ENCODE measurements around the gene ADIPOR1.
"Not testable (repeated sequence)": the region's sequence is repeated elsewhere in the genome, so short reads cannot be mapped to it uniquely, and the experiment has no call there.

Gene ADIPOR1

DNA sequence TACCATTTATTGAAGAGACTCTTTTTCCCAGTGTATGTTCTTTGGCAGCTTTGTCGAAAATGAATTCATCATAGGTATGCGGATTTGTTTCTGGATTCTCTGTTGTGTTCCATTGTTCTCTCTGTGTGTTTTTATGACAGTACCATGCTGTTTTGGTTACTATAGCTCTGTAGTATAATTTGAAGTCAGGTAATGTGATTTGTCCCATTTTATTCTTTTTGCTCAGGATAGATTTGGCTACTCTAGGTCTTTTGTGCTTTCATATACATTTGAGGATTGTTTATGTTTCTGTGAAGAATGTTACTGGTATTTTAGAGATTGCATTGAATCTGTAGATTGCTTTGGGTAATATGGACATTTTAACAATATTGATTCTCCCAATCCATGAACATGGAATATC is 25.6 kb downstream of the ADIPOR1 start:
- no peaks in the 10 kb centered on the region for H3K27me3 ChIP-seq (ENCODE audit: control insufficient read depth, insufficient read depth, low read length)
- no peak overlapping the region for H3K4me3 ChIP-seq (ENCODE audit: low read length)
- H3K9me3 ChIP-seq (ENCODE audit: control insufficient read depth, low read depth, low read length), result no peaks in the 10 kb centered on the region
- H3K4me1 ChIP-seq (ENCODE audit: control insufficient read depth, low read depth, low read length), result no peaks in the 10 kb centered on the region
- no peak overlapping the region for H3K9ac ChIP-seq (ENCODE audit: low read length)
- no peak overlapping the region for H3K27ac ChIP-seq (ENCODE audit: low read length)
- H3K36me3 ChIP-seq (ENCODE audit: control insufficient read depth, low read depth, low read length), result no peaks in the 10 kb centered on the region

DNA sequence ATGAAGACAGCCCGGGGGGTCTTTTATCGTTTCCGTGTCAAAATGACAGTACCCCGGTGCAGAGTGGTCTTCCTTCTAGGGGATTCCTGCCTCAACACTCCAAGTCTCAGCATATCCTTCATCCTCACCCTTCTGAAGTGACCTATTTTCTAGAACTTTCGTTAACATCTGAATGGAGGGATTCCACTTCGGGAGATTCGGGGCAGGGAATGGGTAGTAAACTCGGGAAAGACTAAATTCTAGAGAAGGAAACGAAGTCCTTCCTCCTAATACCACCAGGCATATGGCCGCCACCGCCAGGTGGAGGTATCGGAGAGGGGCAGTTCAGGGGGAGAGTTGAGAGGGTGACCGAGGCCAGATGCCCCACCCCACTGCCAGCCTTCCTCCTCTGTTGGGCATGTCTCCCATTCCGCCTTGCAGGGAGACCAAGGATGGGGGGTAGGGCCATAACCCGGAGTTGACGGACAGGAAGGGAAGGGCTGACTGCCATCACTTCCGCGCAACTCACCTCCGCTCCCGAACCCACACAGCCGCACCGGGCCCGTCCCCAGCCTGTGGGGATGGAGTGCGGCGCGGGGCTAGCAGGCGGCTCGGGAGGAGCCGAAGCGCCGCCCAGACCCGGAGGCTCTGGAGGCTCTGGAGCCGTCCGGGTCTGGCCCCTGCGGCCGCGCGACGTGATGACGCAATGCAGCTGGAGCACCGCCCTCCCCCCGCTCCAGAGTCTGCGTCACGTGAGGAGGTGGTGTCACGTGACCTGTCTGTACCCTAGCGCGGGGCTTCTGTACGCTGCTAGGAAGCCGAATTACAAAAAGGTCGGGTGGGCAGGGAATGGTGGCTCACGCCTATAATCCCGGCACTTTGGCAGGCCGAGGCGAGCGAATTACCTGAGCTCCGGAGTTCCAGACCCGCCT is 31.3 kb downstream of the ADIPOR1 start, which contains the start of gene KLHL12:
TSS of gene KLHL12 (minus strand) at position 654 of the 911 bp plus-strand sequence. CDS start 2,072 bp downstream, outside the sequence.
- peak within 1 kb of the TSS; percentile 68 for H3K9ac ChIP-seq (ENCODE audit: low read length)
- peaks cover 14% of the 10 kb centered on the region for H3K36me3 ChIP-seq (ENCODE audit: control insufficient read depth, low read depth, low read length)
- H3K9me3 ChIP-seq (ENCODE audit: control insufficient read depth, low read depth, low read length), result no peaks in the 10 kb centered on the region
- H3K27ac ChIP-seq (ENCODE audit: low read length), result peak within 1 kb of the TSS; percentile 46
- H3K4me3 ChIP-seq (ENCODE audit: low read length), result peak within 1 kb of the TSS; percentile 96
- no peaks in the 10 kb centered on the region for H3K27me3 ChIP-seq (ENCODE audit: control insufficient read depth, insufficient read depth, low read length)
- H3K4me1 ChIP-seq (ENCODE audit: control insufficient read depth, low read depth, low read length), result no peaks in the 10 kb centered on the region

DNA sequence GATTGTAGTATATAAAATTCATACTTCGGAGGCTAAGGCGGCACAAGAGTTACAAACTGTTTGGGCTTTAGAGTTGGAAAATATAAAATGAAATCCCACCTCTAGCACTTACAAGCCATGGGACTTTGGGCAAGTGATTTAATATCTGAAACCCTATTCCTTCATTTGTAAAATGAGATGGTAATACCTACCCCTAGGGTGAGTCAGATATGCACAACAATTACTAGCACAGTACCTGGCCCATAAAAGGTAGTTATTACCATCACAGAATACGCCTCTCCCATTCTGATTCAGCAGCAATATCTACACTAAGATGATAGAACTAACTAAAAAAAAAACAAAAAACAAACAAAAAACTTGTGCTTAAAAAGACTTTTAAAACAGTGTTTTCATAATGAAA is 34.6 kb downstream of the ADIPOR1 start:
- Histone ChIP-seq H3K27me3 (ENCODE audit: control insufficient read depth, insufficient read depth, low read length) (no peaks in the 10 kb centered on the region), H3K4me3 (ENCODE audit: low read length) (no peak overlapping the region), H3K4me1 (ENCODE audit: control insufficient read depth, low read depth, low read length) (no peaks in the 10 kb centered on the region)

DNA sequence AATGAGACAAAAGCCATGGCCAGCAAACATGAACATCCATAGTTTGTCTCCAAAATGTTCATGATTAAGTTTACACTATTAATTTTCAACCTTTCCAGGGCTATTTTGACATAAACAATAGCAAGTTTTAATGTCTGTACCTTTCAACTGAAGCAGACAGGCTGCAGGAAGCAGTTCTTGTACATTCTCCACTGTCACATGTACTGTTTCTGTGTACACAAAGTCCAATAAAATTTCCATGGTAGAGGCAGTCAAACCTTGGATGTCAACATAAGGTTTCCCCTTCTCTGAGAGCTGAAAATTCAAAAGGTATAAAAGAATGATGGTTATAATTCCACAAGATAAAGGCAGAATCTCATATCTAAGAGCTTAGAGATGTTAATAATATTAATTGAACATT is 38.5 kb downstream of the ADIPOR1 start:
- H3K9me3 ChIP-seq (ENCODE audit: control insufficient read depth, low read depth, low read length), result no peaks in the 10 kb centered on the region
- H3K9ac ChIP-seq (ENCODE audit: low read length), result no peak overlapping the region

More for the DNA sequence above, 34.6 kb downstream of the ADIPOR1 start:
- no peaks in the 10 kb centered on the region for H3K9me3 ChIP-seq (ENCODE audit: control insufficient read depth, low read depth, low read length)
- H3K9ac ChIP-seq (ENCODE audit: low read length), result no peak overlapping the region
- peaks cover 27% of the 10 kb centered on the region for H3K36me3 ChIP-seq (ENCODE audit: control insufficient read depth, low read depth, low read length)
- no peak overlapping the region for H3K27ac ChIP-seq (ENCODE audit: low read length)

DNA sequence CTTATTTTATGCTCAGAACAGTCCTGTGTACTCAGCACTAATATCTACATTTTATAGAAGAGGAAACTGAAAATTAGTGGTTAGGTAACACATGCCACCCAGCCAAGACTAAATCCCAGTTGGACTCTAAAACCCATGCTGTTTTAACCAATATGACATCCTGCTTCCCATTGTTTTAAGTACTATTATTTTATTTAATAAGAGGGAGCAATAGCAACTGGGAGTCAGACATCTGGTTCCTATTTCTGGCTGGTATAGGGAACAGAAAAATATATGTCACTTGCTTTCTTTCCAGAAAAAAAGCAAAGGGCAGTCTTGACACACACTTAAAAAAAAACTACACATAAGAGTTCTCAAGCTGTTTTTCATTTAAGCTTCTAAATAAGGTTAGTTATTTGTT is 43.0 kb downstream of the ADIPOR1 start:
- H3K9me3 ChIP-seq (ENCODE audit: control insufficient read depth, low read depth, low read length), result no peaks in the 10 kb centered on the region
- no peaks in the 10 kb centered on the region for H3K27me3 ChIP-seq (ENCODE audit: control insufficient read depth, insufficient read depth, low read length)
- H3K36me3 ChIP-seq (ENCODE audit: control insufficient read depth, low read depth, low read length), result peaks cover 74% of the 10 kb centered on the region
- no peak overlapping the region for H3K9ac ChIP-seq (ENCODE audit: low read length)
- no peak overlapping the region for H3K4me3 ChIP-seq (ENCODE audit: low read length)
- no peak overlapping the region for H3K27ac ChIP-seq (ENCODE audit: low read length)
- H3K4me1 ChIP-seq (ENCODE audit: control insufficient read depth, low read depth, low read length), result no peaks in the 10 kb centered on the region

More for the DNA sequence above, 38.5 kb downstream of the ADIPOR1 start:
- Histone ChIP-seq H3K4me1 (ENCODE audit: control insufficient read depth, low read depth, low read length) (no peaks in the 10 kb centered on the region), H3K4me3 (ENCODE audit: low read length) (no peak overlapping the region), H3K27me3 (ENCODE audit: control insufficient read depth, insufficient read depth, low read length) (no peaks in the 10 kb centered on the region), H3K36me3 (ENCODE audit: control insufficient read depth, low read depth, low read length) (peaks cover 64% of the 10 kb centered on the region), H3K27ac (ENCODE audit: low read length) (no peak overlapping the region)

DNA sequence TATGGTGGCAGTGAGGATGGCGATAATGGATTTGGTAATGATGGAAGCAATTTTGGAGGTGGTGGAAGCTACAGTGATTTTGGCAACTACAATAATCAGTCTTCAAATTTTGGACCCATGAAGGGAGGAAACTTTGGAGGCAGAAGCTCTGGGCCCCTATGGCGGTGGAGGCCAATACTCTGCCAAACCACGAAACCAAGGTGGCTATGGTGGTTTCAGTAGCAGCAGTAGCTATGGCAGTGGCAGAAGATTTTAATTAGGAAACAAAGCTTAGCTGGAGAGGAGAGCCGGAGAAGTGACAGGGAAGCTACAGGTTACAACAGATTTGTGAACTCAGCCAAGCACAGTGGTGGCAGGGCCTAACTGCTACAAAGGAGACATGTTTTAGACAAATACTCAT is 45.6 kb downstream of the ADIPOR1 start:
- not testable (repeated sequence) for H3K27me3 ChIP-seq (ENCODE audit: control insufficient read depth, insufficient read depth, low read length); H3K9me3 ChIP-seq (ENCODE audit: control insufficient read depth, low read depth, low read length); H3K4me1 ChIP-seq (ENCODE audit: control insufficient read depth, low read depth, low read length); H3K4me3 ChIP-seq (ENCODE audit: low read length); H3K27ac ChIP-seq (ENCODE audit: low read length); H3K9ac ChIP-seq (ENCODE audit: low read length)
- H3K36me3 ChIP-seq (ENCODE audit: control insufficient read depth, low read depth, low read length), result peaks cover 71% of the 10 kb centered on the region

DNA sequence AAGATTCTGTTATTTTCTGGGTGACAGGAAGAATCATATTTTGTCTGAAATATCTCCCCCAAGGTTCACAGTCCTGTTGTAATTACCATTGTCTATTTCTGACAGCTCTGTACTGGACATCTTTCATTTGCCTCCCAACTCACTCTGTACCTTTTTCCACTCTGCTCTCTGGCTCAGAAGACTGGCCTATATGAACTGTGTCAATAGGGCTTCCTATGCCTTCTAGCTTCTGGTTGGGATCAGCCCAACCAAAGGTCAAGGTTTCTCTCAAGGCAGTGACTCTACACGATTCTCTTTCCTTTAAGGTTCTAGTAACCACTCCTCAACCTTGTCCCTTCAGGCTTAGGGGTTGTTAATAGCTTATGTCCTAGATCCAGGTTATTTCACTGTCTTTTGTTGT is 48.6 kb downstream of the ADIPOR1 start:
- Histone ChIP-seq H3K9ac (ENCODE audit: low read length) (no peak overlapping the region), H3K4me1 (ENCODE audit: control insufficient read depth, low read depth, low read length) (no peaks in the 10 kb centered on the region), H3K36me3 (ENCODE audit: control insufficient read depth, low read depth, low read length) (peaks cover 51% of the 10 kb centered on the region), H3K27me3 (ENCODE audit: control insufficient read depth, insufficient read depth, low read length) (no peaks in the 10 kb centered on the region), H3K4me3 (ENCODE audit: low read length) (no peak overlapping the region), H3K27ac (ENCODE audit: low read length) (no peak overlapping the region), H3K9me3 (ENCODE audit: control insufficient read depth, low read depth, low read length) (no peaks in the 10 kb centered on the region)

DNA sequence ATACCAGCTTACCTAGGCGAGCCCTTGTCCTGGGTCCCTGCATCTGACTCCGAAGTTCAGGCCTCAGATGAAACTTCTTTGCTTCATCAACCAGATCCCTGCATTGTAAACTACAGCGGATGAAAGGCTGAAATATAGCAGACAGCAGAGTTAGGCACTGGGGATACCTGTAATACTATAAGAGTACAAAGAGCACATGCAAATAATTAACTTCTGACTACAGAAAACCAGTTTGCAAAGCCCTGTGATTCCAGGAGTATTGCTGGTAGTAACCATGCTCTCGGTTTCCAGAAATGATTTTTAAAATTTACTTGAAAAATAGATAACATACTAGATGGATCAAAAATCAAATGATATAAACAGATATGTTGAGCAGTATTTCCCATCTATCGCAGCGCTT is 49.1 kb downstream of the ADIPOR1 start:
- no peak overlapping the region for H3K27ac ChIP-seq (ENCODE audit: low read length)
- peaks cover 47% of the 10 kb centered on the region for H3K36me3 ChIP-seq (ENCODE audit: control insufficient read depth, low read depth, low read length)
- H3K9me3 ChIP-seq (ENCODE audit: control insufficient read depth, low read depth, low read length), result no peaks in the 10 kb centered on the region
- H3K4me1 ChIP-seq (ENCODE audit: control insufficient read depth, low read depth, low read length), result no peaks in the 10 kb centered on the region
- H3K9ac ChIP-seq (ENCODE audit: low read length), result no peak overlapping the region
- H3K27me3 ChIP-seq (ENCODE audit: control insufficient read depth, insufficient read depth, low read length), result no peaks in the 10 kb centered on the region
- no peak overlapping the region for H3K4me3 ChIP-seq (ENCODE audit: low read length)

DNA sequence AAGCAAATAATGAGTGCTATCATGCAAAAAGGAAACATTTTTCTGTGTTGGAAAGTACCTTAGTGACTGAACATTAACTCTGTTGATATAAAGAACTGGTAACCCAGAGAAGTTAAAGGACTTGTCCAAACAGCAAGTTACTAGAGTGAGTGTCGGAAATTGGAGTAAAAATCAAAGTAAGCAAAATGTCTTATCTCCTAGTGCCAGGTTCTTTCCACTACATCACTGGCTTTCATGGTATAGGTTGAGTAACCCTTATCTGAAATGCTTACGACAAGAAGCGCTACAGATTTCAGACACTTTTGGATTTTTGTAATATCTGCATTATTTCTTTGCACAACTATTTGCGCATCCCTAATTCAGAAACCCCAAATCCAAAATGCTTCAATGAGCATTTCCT is 52.8 kb downstream of the ADIPOR1 start:
- no peaks in the 10 kb centered on the region for H3K27me3 ChIP-seq (ENCODE audit: control insufficient read depth, insufficient read depth, low read length)
- H3K27ac ChIP-seq (ENCODE audit: low read length), result no peak overlapping the region
- H3K36me3 ChIP-seq (ENCODE audit: control insufficient read depth, low read depth, low read length), result peaks cover 29% of the 10 kb centered on the region
- no peaks in the 10 kb centered on the region for H3K4me1 ChIP-seq (ENCODE audit: control insufficient read depth, low read depth, low read length)
- no peak overlapping the region for H3K4me3 ChIP-seq (ENCODE audit: low read length)
- H3K9ac ChIP-seq (ENCODE audit: low read length), result no peak overlapping the region
- no peaks in the 10 kb centered on the region for H3K9me3 ChIP-seq (ENCODE audit: control insufficient read depth, low read depth, low read length)

DNA sequence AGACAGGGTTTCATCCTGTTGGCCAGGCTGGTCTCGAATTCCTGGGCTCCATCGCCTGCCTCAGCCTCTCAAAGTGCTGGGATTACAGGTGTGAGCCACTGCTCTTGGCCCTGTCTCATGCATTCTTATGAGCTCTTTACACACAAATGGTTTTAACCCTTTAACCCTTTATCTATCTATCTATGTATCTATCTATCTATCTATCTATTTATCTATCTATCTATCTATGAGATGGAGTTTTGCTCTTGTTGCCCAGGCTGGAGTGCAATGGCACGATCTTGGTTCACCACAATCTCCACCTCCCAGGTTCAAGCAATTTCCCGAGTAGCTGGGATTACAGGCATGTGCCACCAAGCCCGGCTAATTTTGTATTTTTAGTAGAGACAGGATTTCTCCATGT is 54.3 kb downstream of the ADIPOR1 start:
- H3K27me3 ChIP-seq (ENCODE audit: control insufficient read depth, insufficient read depth, low read length); H3K4me1 ChIP-seq (ENCODE audit: control insufficient read depth, low read depth, low read length); H3K9ac ChIP-seq (ENCODE audit: low read length); H3K4me3 ChIP-seq (ENCODE audit: low read length); H3K27ac ChIP-seq (ENCODE audit: low read length); H3K9me3 ChIP-seq (ENCODE audit: control insufficient read depth, low read depth, low read length): not testable (repeated sequence)
- peaks cover 18% of the 10 kb centered on the region for H3K36me3 ChIP-seq (ENCODE audit: control insufficient read depth, low read depth, low read length)

DNA sequence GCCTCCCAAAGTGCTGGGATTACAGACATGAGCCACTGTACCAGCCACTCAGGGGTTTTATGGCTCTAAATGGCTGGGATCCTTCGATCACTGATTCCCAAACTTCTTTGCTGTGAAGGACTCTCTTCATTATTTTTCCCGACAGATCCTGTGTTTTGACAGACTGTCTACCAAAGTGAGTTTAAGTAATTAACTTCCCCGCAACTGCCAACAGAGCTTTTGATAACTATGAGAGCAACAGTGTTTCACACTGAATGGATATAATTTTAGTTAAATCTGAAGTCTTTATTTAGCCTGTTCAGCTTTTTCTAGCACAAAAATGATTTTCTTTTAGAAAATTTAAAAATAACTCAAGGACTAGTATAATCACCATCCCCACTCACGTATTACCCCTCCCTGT is 56.6 kb downstream of the ADIPOR1 start:
- Histone ChIP-seq H3K4me3 (ENCODE audit: low read length) (no peak overlapping the region), H3K9me3 (ENCODE audit: control insufficient read depth, low read depth, low read length) (no peaks in the 10 kb centered on the region), H3K9ac (ENCODE audit: low read length) (no peak overlapping the region), H3K27ac (ENCODE audit: low read length) (no peak overlapping the region), H3K27me3 (ENCODE audit: control insufficient read depth, insufficient read depth, low read length) (no peaks in the 10 kb centered on the region), H3K4me1 (ENCODE audit: control insufficient read depth, low read depth, low read length) (no peaks in the 10 kb centered on the region), H3K36me3 (ENCODE audit: control insufficient read depth, low read depth, low read length) (peaks cover 12% of the 10 kb centered on the region)

DNA sequence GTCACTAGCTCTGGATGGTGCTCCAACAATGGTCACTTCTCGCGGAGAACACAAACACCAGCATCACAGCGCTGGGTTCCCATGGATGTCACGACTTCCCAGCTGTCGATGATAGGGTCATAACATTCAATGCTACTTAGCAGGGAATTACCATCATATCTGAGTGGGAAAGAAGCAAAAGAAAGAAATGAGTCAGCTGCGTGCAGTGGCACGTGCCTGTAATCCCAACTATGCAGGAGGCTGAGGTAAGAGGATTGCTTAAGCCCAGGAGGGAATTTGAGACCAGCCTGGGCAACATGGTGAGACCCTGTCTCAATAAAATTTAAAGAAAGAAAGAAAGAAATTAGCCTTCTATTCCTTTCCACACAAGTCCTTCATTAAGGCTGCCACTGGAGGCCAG is 65.6 kb downstream of the ADIPOR1 start:
- Histone ChIP-seq H3K27ac (ENCODE audit: low read length) (no peak overlapping the region), H3K4me1 (ENCODE audit: control insufficient read depth, low read depth, low read length) (peaks cover 10% of the 10 kb centered on the region), H3K9me3 (ENCODE audit: control insufficient read depth, low read depth, low read length) (no peaks in the 10 kb centered on the region), H3K27me3 (ENCODE audit: control insufficient read depth, insufficient read depth, low read length) (no peaks in the 10 kb centered on the region), H3K36me3 (ENCODE audit: control insufficient read depth, low read depth, low read length) (peaks cover 40% of the 10 kb centered on the region), H3K9ac (ENCODE audit: low read length) (no peak overlapping the region), H3K4me3 (ENCODE audit: low read length) (no peak overlapping the region)
